ENCODE results near the gene DBNDD2.

DBNDD2 gene

DNA sequence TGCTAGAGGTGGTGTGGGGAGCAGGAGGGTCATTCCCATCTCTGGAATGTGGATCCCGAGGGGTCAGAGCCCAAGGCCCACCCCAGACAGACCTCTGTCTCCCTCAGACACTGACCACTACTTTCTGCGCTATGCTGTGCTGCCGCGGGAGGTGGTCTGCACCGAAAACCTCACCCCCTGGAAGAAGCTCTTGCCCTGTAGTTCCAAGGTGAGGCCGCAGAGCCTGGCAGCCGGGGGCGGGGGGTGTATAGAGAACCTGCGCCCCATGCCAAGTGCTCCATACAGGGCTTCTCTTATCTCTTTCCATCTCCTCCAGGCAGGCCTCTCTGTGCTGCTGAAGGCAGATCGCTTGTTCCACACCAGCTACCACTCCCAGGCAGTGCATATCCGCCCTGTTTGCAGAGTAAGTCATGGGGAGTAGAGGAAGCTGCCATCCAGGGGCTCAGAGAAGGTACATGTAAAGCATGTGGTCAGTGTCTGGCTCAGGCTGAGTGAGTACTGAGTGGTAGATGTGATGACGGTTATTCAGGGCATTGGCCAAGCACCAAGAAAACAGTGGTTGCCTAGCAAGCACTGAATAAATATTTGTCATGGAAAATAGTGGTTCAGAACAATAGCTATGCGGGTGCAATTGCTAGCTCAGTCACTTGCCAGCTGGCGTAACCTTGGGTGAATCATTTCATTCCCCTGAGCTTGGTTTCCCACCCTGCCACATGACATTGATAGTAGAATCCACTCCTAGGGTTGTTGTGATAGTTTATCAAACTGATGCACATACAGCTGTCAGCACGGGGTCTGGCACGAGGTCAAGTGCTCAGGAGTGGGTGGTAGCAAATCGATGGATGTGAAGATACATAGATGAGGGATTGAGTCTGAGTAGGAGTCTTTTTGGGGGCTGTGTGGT, 11.4 kb downstream of the DBNDD2 start:
- peak; percentile 94 for DNase-seq

DNA sequence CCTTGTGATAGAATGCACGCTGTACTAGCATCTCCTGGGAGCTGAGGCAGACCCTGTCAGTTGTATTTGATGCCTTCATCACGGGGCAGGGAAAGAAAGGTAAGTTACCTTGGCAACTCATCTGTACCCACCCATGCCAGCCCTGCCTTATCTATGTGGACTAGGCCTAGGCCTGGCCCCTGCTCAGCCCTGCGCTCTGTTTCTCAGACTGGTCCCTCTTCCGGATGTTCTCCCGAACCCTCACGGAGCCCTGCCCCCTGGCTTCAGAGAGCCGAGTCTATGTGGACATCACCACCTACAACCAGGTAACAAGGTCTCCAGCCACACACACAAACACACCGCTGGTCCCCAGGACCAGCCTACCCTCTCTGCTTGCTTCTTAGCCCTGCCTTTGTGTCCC, 12.0 kb downstream of the DBNDD2 start:
- no peak for DNase-seq

DNA sequence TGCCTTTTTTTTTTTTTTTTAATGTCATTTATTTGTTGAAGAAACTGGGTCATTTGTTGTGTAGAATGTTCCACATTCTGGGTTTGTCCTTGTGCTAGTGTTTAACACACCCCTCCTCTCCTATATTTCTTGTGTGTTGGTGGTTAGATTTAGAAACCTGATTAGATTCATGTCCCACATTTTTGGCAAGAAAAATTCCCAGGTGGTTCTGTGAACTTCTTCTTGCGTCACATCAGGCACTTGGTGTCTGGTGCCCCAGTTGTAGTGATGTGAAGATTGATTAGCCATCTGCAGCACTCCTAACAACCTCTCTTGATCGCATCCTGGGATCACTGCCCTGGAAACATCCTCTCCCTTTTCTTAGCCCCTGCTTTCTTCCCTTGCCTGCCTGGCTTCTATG, 15.6 kb downstream of the DBNDD2 start:
- DNase-seq, result no peak

DNA sequence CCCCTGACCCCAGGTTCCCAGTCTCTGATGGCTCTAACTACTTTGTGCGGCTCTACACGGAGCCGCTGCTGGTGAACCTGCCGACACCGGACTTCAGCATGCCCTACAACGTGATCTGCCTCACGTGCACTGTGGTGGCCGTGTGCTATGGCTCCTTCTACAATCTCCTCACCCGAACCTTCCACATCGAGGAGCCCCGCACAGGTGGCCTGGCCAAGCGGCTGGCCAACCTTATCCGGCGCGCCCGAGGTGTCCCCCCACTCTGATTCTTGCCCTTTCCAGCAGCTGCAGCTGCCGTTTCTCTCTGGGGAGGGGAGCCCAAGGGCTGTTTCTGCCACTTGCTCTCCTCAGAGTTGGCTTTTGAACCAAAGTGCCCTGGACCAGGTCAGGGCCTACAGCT, 17.5 kb downstream of the DBNDD2 start:
- DNase-seq, result no peak

DNA sequence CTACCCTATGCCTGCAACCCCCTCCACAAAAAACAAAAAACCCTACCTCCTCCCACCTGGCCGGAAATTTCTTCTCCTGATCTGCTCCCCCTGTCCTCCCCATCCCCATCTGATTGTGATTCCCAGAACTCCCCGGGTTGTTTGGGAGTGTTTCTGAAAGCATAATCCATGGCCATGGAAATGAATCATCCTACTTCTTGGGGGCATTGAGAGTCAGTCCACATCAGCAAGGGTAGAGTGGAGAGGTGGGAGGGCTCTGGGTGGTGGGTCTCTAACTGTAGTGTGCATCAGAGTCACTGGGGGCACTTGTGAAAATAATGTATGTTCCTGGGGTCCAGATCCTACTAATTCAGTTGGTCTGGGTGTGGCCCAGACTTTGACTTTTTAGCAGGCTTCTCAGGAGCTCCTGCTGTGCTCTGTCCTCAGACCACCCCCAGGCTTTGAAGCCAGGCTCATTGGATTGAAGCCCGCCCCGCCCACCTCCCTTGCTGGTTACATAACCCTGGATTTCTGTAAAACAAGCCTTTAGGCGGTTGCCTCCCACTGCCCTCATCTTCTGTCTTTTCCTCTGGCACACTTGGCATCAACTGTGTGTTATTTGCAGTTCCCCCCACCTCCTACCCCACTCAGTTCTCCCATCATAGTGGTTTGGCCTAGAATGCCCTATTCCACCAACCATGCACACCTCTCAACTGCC, 18.4 kb downstream of the DBNDD2 start:
- peak; percentile 48 for DNase-seq

DNA sequence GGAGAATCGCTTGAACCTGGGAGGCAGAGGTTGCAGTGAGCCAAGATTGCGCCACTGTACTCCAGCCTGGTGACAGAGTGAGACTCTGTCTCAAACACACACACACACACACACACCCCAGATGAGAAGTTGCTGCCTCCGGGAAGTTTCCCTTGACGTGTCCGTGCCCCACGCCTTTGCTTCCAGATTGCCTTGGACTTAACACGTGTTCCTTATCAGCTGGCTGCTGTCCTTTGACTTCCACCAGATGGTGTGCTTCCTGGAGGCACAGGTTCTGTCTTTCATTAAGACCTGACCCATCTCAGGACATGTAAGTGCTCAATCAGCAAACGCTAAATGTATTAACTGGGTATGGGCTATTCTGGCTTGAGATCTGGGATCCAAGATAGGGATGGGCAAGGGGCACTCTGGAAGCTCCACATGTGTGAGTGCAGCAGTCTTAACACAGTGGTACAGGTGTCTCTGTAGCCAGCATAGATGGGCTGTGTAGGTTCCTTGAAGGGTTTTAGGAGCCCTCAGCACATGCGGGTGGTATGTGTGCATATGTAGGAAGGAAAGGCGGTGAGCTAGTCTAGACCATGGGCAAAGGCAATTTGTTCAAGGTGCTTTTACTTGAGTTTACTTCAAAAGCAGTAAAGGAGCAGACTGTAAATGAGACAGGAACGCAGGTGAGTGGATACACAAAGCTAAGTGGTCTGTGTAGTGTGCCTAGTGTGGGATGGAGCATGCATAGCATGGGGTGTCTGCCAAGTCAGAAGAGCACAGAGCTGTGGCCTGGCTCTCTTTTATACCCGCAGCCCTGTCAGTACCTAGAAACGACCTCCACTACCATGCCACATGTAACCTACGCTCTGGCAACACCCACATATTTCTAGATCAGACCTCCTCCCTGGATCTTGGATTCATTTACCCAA, 19.4 kb downstream of the DBNDD2 start:
- no peak for DNase-seq

DNA sequence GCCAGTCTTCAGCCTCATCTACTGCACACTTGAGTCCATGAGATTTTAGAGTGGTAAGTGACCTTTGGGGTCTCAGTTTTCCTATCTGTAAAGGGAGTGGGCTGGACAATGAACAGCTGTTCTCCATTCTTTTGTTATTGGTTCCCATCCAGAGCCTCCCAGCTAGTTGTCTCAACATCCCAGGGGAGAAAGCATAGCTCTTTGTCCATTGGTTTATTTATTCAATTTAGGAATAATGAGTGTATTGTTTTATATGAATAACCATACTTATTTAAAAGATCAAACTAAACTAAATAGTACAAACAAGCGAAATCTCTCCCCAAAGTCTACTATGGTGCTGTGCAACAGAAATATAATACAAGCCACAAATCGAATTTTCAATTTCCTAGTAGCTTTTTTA, 21.5 kb downstream of the DBNDD2 start:
- DNase-seq, result peak; percentile 32

DNA sequence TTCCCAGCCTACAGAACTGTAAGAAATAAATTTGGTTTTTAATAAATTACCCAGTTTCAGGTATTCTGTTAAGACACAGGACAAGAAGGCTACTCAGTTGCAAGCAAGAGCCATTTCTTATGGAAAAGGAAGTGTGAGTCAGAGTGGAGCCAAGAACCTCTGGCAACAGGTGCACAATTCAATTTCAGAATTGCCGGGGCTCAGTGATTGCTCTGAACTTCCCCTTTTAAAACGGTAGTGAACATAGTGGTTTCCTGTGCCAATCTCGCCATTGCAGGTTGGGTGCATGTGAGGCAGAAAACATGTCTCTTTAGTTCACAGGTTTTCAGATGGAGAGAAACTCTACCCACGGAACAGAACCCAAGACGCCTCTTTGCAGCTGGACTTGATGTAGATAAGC, 24.2 kb downstream of the DBNDD2 start:
- no peak for DNase-seq

DNA sequence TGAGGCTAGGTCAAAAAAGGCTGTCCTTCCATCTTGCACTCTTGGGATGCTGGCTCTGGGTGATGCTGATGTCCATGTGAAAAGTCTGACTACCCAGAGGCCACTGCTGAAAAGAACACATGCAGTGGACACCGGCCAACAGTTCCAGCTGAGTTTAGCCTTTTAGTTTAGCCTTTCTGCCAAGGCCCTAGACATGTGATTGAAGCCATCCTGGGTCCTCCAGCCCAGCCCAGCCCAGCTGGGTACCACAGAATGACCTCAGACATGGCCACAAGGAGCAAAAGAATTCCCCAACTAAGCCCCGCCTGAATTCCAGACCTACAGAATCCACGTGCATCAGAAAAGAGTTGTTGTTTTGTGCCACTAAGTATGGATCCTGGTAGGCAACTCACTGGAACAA, 25.2 kb downstream of the DBNDD2 start:
- no peak for DNase-seq

DNA sequence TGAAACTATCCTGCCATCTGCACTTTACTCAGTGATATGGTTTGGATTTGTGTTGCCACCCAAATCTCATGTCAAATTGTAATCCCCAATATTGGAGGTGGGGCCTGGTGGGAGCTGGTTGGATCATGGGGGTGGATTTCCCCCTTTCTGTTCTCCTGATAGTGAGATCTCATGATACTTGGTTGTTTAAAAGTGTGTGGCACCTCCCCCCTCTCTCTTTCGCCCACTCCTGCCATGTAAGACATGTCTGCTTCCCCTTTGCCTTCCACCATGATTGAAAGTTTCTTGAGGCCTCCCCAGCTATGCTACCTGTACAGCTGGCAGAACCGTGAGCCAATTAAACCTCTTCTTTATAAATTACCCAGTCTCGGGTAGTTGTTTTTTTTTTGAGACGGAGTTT, 25.9 kb downstream of the DBNDD2 start:
- DNase-seq, result no peak

DNA sequence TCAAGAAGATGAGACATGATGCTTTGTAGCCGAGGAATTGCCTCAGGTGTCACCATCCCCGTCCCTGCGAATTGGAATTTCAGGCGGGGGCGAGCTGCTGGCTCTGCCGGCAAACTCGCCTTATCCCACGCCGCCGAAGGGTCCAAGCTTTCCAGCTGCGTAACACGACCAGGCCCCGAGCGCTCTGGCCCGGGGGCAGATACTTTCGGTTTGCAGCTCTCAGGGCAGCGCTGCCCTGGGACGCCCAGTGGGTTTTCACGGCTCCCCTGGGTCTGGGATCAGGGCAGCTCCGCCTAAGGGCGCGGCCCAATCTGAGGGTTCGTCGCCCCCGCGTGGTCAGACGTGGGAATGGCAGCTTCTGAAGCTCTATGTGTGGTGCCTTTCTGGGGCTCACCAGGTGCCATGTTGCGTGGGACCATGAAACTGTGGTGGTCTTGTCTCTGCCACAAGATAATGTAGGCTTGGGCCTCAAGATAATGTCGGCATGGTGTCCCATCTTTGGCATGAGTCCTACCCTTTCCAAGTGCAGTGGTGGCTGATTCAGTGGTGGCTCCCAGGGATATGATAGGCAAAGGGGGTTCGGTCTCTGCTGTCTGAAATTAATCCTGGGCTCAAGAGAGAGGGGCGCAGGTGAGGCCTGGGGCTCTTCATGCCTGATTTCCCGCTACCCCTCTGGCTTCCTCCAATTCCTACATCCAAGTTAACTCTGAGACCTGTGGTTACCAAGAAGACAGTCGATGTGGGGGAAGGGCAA, 28.8 kb downstream of the DBNDD2 start:
- peak; percentile 74 for DNase-seq

DNA sequence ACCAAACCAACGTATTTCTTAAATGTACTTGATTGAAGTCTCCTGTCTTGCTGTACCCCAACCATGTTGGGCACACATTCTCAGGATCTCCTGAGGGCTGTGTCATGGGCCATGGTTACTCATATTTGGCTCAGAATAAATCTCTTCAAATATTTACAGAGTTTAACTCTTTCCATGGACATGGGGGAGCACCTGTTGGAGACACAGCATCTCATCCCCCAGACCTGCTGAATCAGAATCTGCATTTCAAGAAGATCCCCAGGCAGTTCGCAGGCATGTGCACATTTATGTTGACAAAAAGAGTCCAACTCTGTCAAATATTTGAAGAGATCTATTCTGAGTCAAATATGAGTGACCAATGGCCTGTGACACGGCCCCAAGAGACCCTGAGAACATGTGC, 32.3 kb downstream of the DBNDD2 start:
- DNase-seq, result no peak

DNA sequence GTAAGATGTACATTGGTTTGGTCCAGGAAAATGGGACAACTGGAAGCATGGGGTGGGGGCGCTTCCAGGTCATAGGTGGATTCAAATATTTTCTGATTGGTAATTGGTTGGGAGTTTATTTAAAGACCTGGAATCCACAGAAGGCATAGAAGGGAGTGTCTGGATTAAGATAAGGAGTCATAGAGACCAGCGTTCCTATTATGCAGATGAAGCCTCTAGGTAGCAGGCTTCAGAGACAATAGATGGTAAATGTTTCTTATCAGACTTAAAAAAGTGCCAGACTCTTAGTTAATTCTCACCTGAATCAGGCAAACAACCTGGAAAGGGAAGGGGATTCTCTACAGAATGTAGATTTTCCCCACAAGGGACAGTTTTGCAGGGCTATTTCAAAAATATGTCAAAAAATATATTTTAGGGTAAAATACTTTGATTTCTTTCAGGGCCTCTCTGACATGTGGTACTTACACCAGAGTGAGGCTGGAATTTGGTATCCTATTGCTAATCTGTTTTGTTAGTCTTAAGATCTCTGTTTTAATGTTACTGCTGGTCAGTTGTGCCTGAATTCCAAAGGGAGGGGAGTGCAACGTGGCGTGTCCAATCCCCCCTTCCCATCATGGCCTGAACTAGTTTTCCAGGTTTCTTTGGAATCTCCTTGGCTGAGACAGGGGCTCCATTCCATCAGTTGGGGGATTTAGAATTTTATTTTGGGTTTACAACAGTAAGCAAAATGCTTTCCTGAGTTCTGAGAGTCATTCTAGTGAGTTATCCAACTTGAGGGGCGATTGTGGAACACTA, 33.0 kb downstream of the DBNDD2 start:
- DNase-seq, result no peak

DNA sequence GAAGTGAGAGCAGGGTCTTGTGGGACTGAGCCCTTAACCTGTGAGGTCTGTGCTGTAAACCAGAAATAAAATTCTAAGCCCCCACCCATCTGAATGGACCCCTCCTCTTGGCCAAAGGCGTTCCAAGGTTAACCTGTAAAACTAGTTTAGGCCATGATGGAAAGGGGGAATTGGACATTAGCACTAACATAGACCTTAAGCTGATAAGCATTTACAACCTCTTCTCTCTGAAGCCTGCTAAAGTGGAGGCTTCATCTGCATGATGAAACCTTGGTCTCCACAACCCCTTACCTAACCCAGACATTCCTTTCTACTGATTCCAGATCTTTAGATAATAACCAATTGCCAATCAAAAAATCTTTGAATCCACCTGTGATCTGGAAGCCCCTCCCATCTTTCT, 33.7 kb downstream of the DBNDD2 start:
- no peak for DNase-seq

DNA sequence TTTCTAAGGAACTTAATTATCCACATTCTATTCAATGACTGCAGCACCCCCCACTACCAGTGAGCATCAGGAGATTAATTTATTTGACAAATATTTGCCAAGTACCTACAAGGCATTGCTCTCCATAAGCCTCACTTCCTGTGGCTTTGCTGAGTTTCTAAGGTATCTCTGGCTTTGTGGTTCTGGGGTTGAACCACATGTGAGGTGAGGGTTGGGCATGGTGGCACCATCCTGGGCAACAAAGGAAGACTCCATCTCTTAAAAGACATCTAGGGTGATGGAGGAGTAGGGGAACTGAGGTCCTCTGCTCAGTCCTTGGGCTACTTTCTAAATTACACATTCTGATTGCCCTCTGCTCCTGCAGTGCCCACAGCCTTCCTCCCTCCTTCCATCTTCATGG, 36.0 kb downstream of the DBNDD2 start:
- DNase-seq, result peak; percentile 22

DNA sequence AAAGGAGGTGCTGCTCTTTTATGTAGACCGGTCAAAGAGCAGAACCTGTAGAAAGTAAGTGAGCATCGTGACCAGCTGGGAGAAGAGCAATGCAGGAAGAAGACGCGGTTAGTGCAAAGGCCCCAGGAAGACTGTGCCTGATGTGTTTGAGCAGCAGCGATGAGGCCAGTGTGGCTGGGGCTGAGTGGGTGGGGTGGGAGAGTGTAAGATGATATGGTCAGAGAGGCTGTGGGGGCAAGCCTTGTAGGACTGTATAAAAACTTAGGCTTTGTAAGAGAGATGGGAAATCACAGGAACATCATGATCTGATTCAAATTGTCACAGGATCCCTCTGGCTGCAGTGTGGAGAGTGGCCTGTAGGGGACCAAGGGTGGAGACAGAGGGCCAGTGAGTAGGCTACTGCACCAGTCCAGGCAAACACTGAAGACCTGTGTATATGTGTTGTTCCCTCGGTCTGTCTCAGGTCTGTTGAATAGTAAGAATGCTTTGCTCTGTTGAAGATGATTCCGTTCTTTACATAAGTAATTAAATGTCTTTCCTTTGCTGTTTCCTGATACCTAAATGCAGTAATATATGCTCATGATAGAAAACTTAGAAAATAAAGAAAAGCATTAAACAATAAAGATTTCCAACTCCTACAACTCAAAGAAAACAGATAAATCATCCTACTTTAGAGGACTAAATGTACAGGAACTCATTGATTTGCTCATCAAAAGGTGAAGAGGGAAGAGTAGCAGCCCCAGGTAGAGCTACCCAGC, 37.9 kb downstream of the DBNDD2 start:
- peak; percentile 50 for DNase-seq

DNA sequence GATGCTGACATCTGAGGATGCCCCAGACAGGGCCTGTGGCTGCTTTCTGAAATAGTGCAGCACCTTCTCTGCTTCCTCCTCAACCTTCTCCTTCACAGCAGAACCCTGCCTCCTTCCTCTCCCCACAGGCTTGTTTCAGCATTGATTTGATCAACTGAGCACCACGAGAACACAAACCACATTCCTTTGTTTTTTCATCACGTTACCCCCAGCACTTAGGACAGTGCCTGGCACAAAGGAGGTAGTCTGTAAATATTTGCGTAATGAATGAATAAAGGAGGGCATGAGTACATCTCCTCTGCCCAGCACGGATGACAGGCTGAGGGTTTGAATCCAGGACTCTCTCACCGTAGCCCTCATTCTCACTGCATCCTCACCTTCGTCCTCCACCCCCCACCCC, 40.2 kb downstream of the DBNDD2 start:
- peak; percentile 50 for DNase-seq

DNA sequence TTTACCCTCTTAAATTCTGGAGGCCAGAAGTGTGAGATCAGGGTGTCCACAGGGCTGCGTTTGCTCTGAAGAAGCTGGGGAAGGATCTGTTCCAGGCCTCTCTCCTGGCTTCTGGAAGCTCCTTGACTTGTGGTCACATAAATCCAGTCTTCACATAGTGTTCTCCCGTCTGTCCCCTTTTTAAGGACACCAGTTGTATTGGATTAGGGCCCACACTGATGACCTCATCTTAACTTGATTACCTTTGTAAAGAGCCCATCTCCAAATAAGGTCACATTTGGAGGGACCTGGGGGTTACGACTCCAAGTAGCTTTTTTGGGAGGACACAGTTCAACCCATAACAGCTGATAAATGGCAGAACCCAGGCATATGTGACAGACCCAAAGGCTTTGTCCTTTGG, 41.4 kb downstream of the DBNDD2 start:
- DNase-seq, result no peak

DNA sequence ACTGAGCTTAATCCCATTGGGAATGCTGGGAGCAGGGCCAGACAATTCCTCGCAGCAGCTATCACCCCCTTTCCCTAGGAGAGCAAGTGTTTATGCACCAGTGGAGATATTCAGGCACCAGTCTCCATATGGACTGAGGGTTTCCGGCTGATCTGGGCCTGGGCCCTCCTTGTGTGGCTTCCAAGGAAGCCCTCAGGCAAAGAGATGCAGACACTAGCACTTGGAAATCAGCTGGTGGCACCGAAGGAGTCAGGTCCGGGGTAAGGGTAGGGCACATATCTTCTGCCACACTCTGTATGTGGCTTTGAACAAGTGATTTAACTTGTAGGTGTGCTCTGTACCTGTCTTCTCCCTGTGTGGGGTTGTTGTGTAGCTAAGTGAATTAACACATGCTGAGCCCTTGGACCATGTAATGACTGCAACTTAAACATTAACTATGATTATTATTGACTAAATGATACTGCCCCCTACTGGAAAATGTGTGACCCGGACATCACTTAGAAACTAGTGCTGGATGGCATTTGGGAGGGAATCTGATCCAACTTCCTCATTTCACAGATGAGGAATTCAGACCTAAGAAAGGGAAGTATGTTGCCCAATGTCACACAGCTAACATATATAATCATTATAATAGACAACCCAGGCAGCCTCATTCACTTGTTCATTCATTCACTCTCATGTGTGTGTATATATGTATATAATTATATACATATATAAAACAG, 42.2 kb downstream of the DBNDD2 start:
- peak; percentile 66 for DNase-seq

DNA sequence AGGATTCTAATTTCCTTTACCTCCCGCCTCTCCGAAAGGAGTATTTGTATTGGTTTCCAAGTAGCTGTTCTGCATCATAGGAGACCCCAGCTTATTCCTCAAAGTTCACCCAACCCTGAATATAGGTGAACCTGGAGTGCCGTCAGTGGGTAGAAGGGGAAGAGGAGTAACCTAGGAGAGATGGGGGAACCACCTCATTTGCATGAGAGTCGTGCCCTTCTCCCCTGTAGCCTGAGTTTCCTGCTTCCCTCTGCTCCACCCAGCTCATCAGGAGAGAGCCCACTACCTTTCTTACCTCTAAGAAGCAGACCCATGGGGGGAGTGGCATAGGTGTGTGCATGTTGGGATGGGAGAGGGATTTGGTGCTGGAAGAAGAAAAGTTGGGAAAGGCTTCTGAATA, 44.1 kb downstream of the DBNDD2 start:
- DNase-seq, result no peak

Measured in NCI-H69 (cell line).